ENCODE results near the gene DIO1.
"Not testable (repeated sequence)": the region's sequence is repeated elsewhere in the genome, so short reads cannot be mapped to it uniquely, and the experiment has no call there.

Gene DIO1

GRCh38 chr1:53875150-53875549 is 18.8 kb upstream of the DIO1 start:
- not testable (repeated sequence) for H3K27ac ChIP-seq (ENCODE audit: low read depth, low read length); H3K4me1 ChIP-seq (ENCODE audit: control insufficient read depth, insufficient read depth, low read length, unreplicated experiment); H3K36me3 ChIP-seq (ENCODE audit: insufficient read depth, low read length); H3K4me3 ChIP-seq (ENCODE audit: low read depth, low read length); H3K27me3 ChIP-seq (ENCODE audit: insufficient read depth, low read length); H2AFZ ChIP-seq (ENCODE audit: low read length, unreplicated experiment); H3K79me2 ChIP-seq (ENCODE audit: control insufficient read depth, insufficient read depth, low read length, unreplicated experiment)

GRCh38 chr1:53878492-53879105 is 15.4 kb upstream of the DIO1 start:
- H3K79me2 ChIP-seq (ENCODE audit: control insufficient read depth, insufficient read depth, low read length, unreplicated experiment): no peaks in the 10 kb centered on the region
- no peaks in the 10 kb centered on the region for H3K27me3 ChIP-seq (ENCODE audit: insufficient read depth, low read length)
- H3K4me3 ChIP-seq (ENCODE audit: low read depth, low read length): no peak overlapping the region
- no peak overlapping the region for H3K27ac ChIP-seq (ENCODE audit: low read depth, low read length)
- no peaks in the 10 kb centered on the region for H3K4me1 ChIP-seq (ENCODE audit: control insufficient read depth, insufficient read depth, low read length, unreplicated experiment)
- peaks cover 3% of the 10 kb centered on the region for H3K36me3 ChIP-seq (ENCODE audit: insufficient read depth, low read length)
- H2AFZ ChIP-seq (ENCODE audit: low read length, unreplicated experiment): no peak overlapping the region

- H3K27ac ChIP-seq (ENCODE audit: low read depth, low read length); H3K27me3 ChIP-seq (ENCODE audit: insufficient read depth, low read length): not testable (repeated sequence)
Observed at GRCh38 chr1:53881853-53882252, 12.1 kb upstream of the DIO1 start.

GRCh38 chr1:53883600-53883999 is 10.4 kb upstream of the DIO1 start:
- H3K27me3 ChIP-seq (ENCODE audit: insufficient read depth, low read length); H3K36me3 ChIP-seq (ENCODE audit: insufficient read depth, low read length); H3K4me3 ChIP-seq (ENCODE audit: low read depth, low read length); H3K27ac ChIP-seq (ENCODE audit: low read depth, low read length); H3K79me2 ChIP-seq (ENCODE audit: control insufficient read depth, insufficient read depth, low read length, unreplicated experiment); H2AFZ ChIP-seq (ENCODE audit: low read length, unreplicated experiment); H3K4me1 ChIP-seq (ENCODE audit: control insufficient read depth, insufficient read depth, low read length, unreplicated experiment): not testable (repeated sequence)

More at GRCh38 chr1:53881853-53882252, 12.1 kb upstream of the DIO1 start:
- not testable (repeated sequence) for H3K36me3 ChIP-seq (ENCODE audit: insufficient read depth, low read length); H3K4me1 ChIP-seq (ENCODE audit: control insufficient read depth, insufficient read depth, low read length, unreplicated experiment); H3K4me3 ChIP-seq (ENCODE audit: low read depth, low read length); H3K79me2 ChIP-seq (ENCODE audit: control insufficient read depth, insufficient read depth, low read length, unreplicated experiment); H2AFZ ChIP-seq (ENCODE audit: low read length, unreplicated experiment)

- H3K36me3 ChIP-seq (ENCODE audit: insufficient read depth, low read length): no peaks in the 10 kb centered on the region
- H3K4me1 ChIP-seq (ENCODE audit: control insufficient read depth, insufficient read depth, low read length, unreplicated experiment): peaks cover 10% of the 10 kb centered on the region
- no peak overlapping the region for H2AFZ ChIP-seq (ENCODE audit: low read length, unreplicated experiment)
- H3K4me3 ChIP-seq (ENCODE audit: low read depth, low read length): peak overlapping the region; percentile 88
- H3K27ac ChIP-seq (ENCODE audit: low read depth, low read length): no peak overlapping the region
- H3K79me2 ChIP-seq (ENCODE audit: control insufficient read depth, insufficient read depth, low read length, unreplicated experiment): no peaks in the 10 kb centered on the region
- no peaks in the 10 kb centered on the region for H3K27me3 ChIP-seq (ENCODE audit: insufficient read depth, low read length)
Observed at GRCh38 chr1:53888681-53889080, 5.3 kb upstream of the DIO1 start.

GRCh38 chr1:53889304-53890298 is 4.4 kb upstream of the DIO1 start, which contains the start of gene YIPF1:
TSS of gene YIPF1 (minus strand) at chr1:53889797. CDS start at chr1:53888937, 860 bp downstream.
- peaks cover 10% of the 10 kb centered on the region for H3K4me1 ChIP-seq (ENCODE audit: control insufficient read depth, insufficient read depth, low read length, unreplicated experiment)
- peak within 1 kb of the TSS; percentile 94 for H2AFZ ChIP-seq (ENCODE audit: low read length, unreplicated experiment)
- no peaks in the 10 kb centered on the region for H3K79me2 ChIP-seq (ENCODE audit: control insufficient read depth, insufficient read depth, low read length, unreplicated experiment)
- no peaks in the 10 kb centered on the region for H3K27me3 ChIP-seq (ENCODE audit: insufficient read depth, low read length)
- peak within 1 kb of the TSS; percentile 94 for H3K27ac ChIP-seq (ENCODE audit: low read depth, low read length)
- no peaks in the 10 kb centered on the region for H3K36me3 ChIP-seq (ENCODE audit: insufficient read depth, low read length)
- peak within 1 kb of the TSS; percentile 88 for H3K4me3 ChIP-seq (ENCODE audit: low read depth, low read length)

- Histone ChIP-seq H3K36me3 (ENCODE audit: insufficient read depth, low read length) (no peaks in the 10 kb centered on the region), H3K27ac (ENCODE audit: low read depth, low read length) (peak overlapping the region; percentile 94), H3K79me2 (ENCODE audit: control insufficient read depth, insufficient read depth, low read length, unreplicated experiment) (no peaks in the 10 kb centered on the region), H3K4me3 (ENCODE audit: low read depth, low read length) (peak overlapping the region; percentile 88), H3K4me1 (ENCODE audit: control insufficient read depth, insufficient read depth, low read length, unreplicated experiment) (peaks cover 10% of the 10 kb centered on the region), H3K27me3 (ENCODE audit: insufficient read depth, low read length) (no peaks in the 10 kb centered on the region), H2AFZ (ENCODE audit: low read length, unreplicated experiment) (peak overlapping the region; percentile 94)
Observed at GRCh38 chr1:53890522-53890941, 3.5 kb upstream of the DIO1 start.

GRCh38 chr1:53891018-53891417 is 3.0 kb upstream of the DIO1 start:
- Histone ChIP-seq H3K4me1 (ENCODE audit: control insufficient read depth, insufficient read depth, low read length, unreplicated experiment) (peaks cover 10% of the 10 kb centered on the region), H3K36me3 (ENCODE audit: insufficient read depth, low read length) (no peaks in the 10 kb centered on the region), H3K27ac (ENCODE audit: low read depth, low read length) (no peak overlapping the region)

GRCh38 chr1:53891678-53892077 is 2.3 kb upstream of the DIO1 start:
- Histone ChIP-seq H3K4me1 (ENCODE audit: control insufficient read depth, insufficient read depth, low read length, unreplicated experiment) (peaks cover 13% of the 10 kb centered on the region), H3K27ac (ENCODE audit: low read depth, low read length) (no peak overlapping the region), H3K36me3 (ENCODE audit: insufficient read depth, low read length) (no peaks in the 10 kb centered on the region), H3K4me3 (ENCODE audit: low read depth, low read length) (no peak overlapping the region), H2AFZ (ENCODE audit: low read length, unreplicated experiment) (no peak overlapping the region), H3K79me2 (ENCODE audit: control insufficient read depth, insufficient read depth, low read length, unreplicated experiment) (no peaks in the 10 kb centered on the region), H3K27me3 (ENCODE audit: insufficient read depth, low read length) (no peaks in the 10 kb centered on the region)

More at GRCh38 chr1:53891018-53891417, 3.0 kb upstream of the DIO1 start:
- Histone ChIP-seq H3K4me3 (ENCODE audit: low read depth, low read length) (no peak overlapping the region), H2AFZ (ENCODE audit: low read length, unreplicated experiment) (no peak overlapping the region), H3K79me2 (ENCODE audit: control insufficient read depth, insufficient read depth, low read length, unreplicated experiment) (no peaks in the 10 kb centered on the region), H3K27me3 (ENCODE audit: insufficient read depth, low read length) (no peaks in the 10 kb centered on the region)

- Histone ChIP-seq H3K79me2 (ENCODE audit: control insufficient read depth, insufficient read depth, low read length, unreplicated experiment) (no peaks in the 10 kb centered on the region), H3K4me1 (ENCODE audit: control insufficient read depth, insufficient read depth, low read length, unreplicated experiment) (peaks cover 17% of the 10 kb centered on the region), H3K36me3 (ENCODE audit: insufficient read depth, low read length) (no peaks in the 10 kb centered on the region), H2AFZ (ENCODE audit: low read length, unreplicated experiment) (no peak overlapping the region), H3K27ac (ENCODE audit: low read depth, low read length) (no peak overlapping the region), H3K27me3 (ENCODE audit: insufficient read depth, low read length) (no peaks in the 10 kb centered on the region), H3K4me3 (ENCODE audit: low read depth, low read length) (no peak overlapping the region)
Observed at GRCh38 chr1:53892911-53893310, 1.1 kb upstream of the DIO1 start.

Measured in ACC112 (cell line).